WTC11 (cell line): ENCODE data around the gene NOP16. TPM values are rescaled to one million over a fixed set of nuclear protein-coding genes. Genes with fewer than 3 reads are reported as not detected.

Experiments used
- ATAC-seq: fragments of 200-7000 bp; cut with Tn5 transposase; 2 replicates; pipeline ENCODE4 v1.10.0; 2021; ENCODE audit warnings: mild to moderate bottlenecking, moderate library complexity
- CTCF ChIA-PET: fragments of 300-600 bp; sonication (Branson Sonifier 250); formaldehyde crosslinking; loops from one replicate; lab custom pipeline; 2021; ENCODE audit warnings: antibody characterized with exemption; lab: Charles Lee
- POLR2A ChIA-PET: fragments of 350-600 bp; sonication (Branson Sonifier 250); formaldehyde crosslinking; loops from one replicate; lab custom pipeline; 2021; ENCODE audit warnings: antibody characterized with exemption; lab: Charles Lee
- DNase-seq: peaks from one replicate; pipeline ENCODE4 v3.0.0; 2021; ENCODE audit warnings: low spot score
- H3K27ac Mint-ChIP-seq: 2 replicates; pipeline ENCODE4 v1.8.0; 2021; ENCODE audit warnings: mixed read lengths
- H3K27me3 Mint-ChIP-seq: 2 replicates; pipeline ENCODE4 v1.8.0; 2021; ENCODE audit warnings: low read depth, mild to moderate bottlenecking, moderate library complexity, mixed read lengths
- H3K36me3 Mint-ChIP-seq: 2 replicates; pipeline ENCODE4 v1.8.0; 2021; ENCODE audit warnings: mixed read lengths
- H3K4me1 Mint-ChIP-seq: 2 replicates; pipeline ENCODE4 v1.8.0; 2022; ENCODE audit warnings: mixed read lengths
- H3K4me3 Mint-ChIP-seq: 2 replicates; pipeline ENCODE4 v1.8.0; 2021; ENCODE audit warnings: mild to moderate bottlenecking, moderate library complexity, mixed read lengths
- H3K9me3 Mint-ChIP-seq: 2 replicates; pipeline ENCODE4 v1.8.0; 2021; ENCODE audit warnings: mixed read lengths
- E2F1 ChIP-seq: sonication (generic); formaldehyde crosslinking; IDR thresholded peaks from 2 replicates; pipeline ENCODE4 v1.8.0; 2022; ENCODE audit warnings: mild to moderate bottlenecking, missing genetic modification reagents
- E2F4 ChIP-seq: sonication (generic); formaldehyde crosslinking; IDR thresholded peaks from 2 replicates; pipeline ENCODE4 v1.8.1; 2022; ENCODE audit warnings: low read depth, mild to moderate bottlenecking, moderate library complexity, missing genetic modification reagents, borderline replicate concordance
- HMGXB4 ChIP-seq: sonication (generic); formaldehyde crosslinking; IDR thresholded peaks from 2 replicates; pipeline ENCODE4 v1.8.1; 2023; ENCODE audit warnings: mild to moderate bottlenecking, moderate library complexity, missing genetic modification reagents
- JAZF1 ChIP-seq: fragments of 250-450 bp; sonication (Bioruptor Pico); IDR thresholded peaks from 2 replicates; pipeline ENCODE4 v1.9.0; 2021; ENCODE audit warnings: moderate library complexity, mild to moderate bottlenecking, inconsistent platforms
- MLX ChIP-seq: sonication (generic); formaldehyde crosslinking; IDR thresholded peaks from 2 replicates; pipeline ENCODE4 v1.8.1; 2023; ENCODE audit warnings: mild to moderate bottlenecking, missing genetic modification reagents, moderate library complexity
- NFYB ChIP-seq: sonication (generic); formaldehyde crosslinking; conservative IDR thresholded peaks from 2 replicates; pipeline ENCODE4 v1.8.0; 2022; ENCODE audit warnings: low read depth, missing genetic modification reagents
- SOX15 ChIP-seq: fragments of 250-450 bp; sonication (Bioruptor Pico); IDR thresholded peaks from 2 replicates; pipeline ENCODE4 v1.9.0; 2021; ENCODE audit warnings: mild to moderate bottlenecking
- TCF7 ChIP-seq: sonication (generic); formaldehyde crosslinking; IDR thresholded peaks from 2 replicates; pipeline ENCODE4 v1.8.0; 2022; ENCODE audit warnings: mild to moderate bottlenecking, low read depth, missing genetic modification reagents, moderate library complexity
- TEAD4 ChIP-seq: sonication (generic); formaldehyde crosslinking; IDR thresholded peaks from 2 replicates; pipeline ENCODE4 v1.8.0; 2022; ENCODE audit warnings: mild to moderate bottlenecking, missing genetic modification reagents
- ZNF416 ChIP-seq: fragments of 250-450 bp; sonication (Bioruptor Pico); IDR thresholded peaks from 2 replicates; pipeline ENCODE4 v1.9.0; 2021; ENCODE audit warnings: mild to moderate bottlenecking, inconsistent platforms
- ZNF532 ChIP-seq: fragments of 250-450 bp; sonication (Bioruptor Pico); IDR thresholded peaks from 2 replicates; pipeline ENCODE4 v1.9.0; 2021; ENCODE audit warnings: mild to moderate bottlenecking, borderline replicate concordance
- total RNA-seq: library from RNA; stranded (reverse); gene quantifications from 3 replicates; pipeline ENCODE4 v1.2.3, GENCODE V29; 2021

NOP16 gene
- total RNA-seq, 1 experiment from 2014 or later = 57.7 TPM

- CTCF ChIA-PET = no interaction called here
- no peaks in the 10 kb centered on the region for H3K9me3 Mint-ChIP-seq
Measured at GRCh38 chr5:176368726-176369125, 19.7 kb downstream of the NOP16 start.

More at GRCh38 chr5:176368726-176369125, 19.7 kb downstream of the NOP16 start:
- H3K27me3 Mint-ChIP-seq = peaks cover 36% of the 10 kb centered on the region
- POLR2A ChIA-PET = no interaction called here
- H3K36me3 Mint-ChIP-seq = peaks cover 7% of the 10 kb centered on the region; the same call in 1 of the 2 replicates
- ATAC-seq (no peak), DNase-seq (no peak)
- no peak overlapping the region for H3K4me3 Mint-ChIP-seq
- no peak overlapping the region for H3K27ac Mint-ChIP-seq
- H3K4me1 Mint-ChIP-seq = peaks cover 4% of the 10 kb centered on the region
- TF ChIP-seq ZNF416 (no peak), NFYB (CRISPR knock-in tag) (no peak), SOX15 (CRISPR knock-in tag) (no peak), JAZF1 (CRISPR knock-in tag) (no peak), E2F4 (CRISPR knock-in tag) (no peak), MLX (no peak), TCF7 (CRISPR knock-in tag) (no peak), HMGXB4 (no peak), E2F1 (CRISPR knock-in tag) (no peak), TEAD4 (CRISPR knock-in tag) (no peak), ZNF532 (CRISPR knock-in tag) (no peak)
